MCF 10A (cell line): ENCODE results near the gene TSSC4. TPM values are rescaled to one million over a fixed set of nuclear protein-coding genes. Genes with fewer than 3 reads are reported as not detected.

Experiments
- BruUV-seq: library from RNA; stranded (reverse); fragments of 400-500 nt; replicated peaks from 2 replicates; lab custom pipeline; 2021; lab: Mats Ljungman, UMichigan
- CTCF ChIA-PET: fragments of 300-600 bp; sonication (Branson Sonifier 250); formaldehyde crosslinking; extraction: SDS; loops from one replicate; lab custom pipeline; 2021; ENCODE audit warnings: antibody characterized with exemption, inconsistent platforms; lab: Yijun Ruan, JAX
- POLR2A ChIA-PET: fragments of 300-600, 350-650 bp; sonication (Branson Sonifier 250); formaldehyde crosslinking; extraction: SDS; loops from one replicate; lab custom pipeline; 2020; ENCODE audit warnings: antibody characterized with exemption, inconsistent platforms; lab: Yijun Ruan, JAX
- DNase-seq: peaks from one replicate; pipeline ENCODE4 v3.0.0-alpha.2; 2018; ENCODE audit not compliant: unreplicated experiment
- H3K27ac Mint-ChIP-seq: one replicate; pipeline ENCODE4 v1.8.0; 2022; ENCODE audit warnings: mild to moderate bottlenecking, low read depth, mixed read lengths; ENCODE audit not compliant: unreplicated experiment
- H3K27me3 Mint-ChIP-seq: one replicate; pipeline ENCODE4 v1.8.0; 2022; ENCODE audit warnings: mixed read lengths; ENCODE audit not compliant: insufficient read depth, unreplicated experiment
- H3K36me3 Mint-ChIP-seq: one replicate; pipeline ENCODE4 v1.8.0; 2022; ENCODE audit warnings: mild to moderate bottlenecking, moderate library complexity, mixed read lengths; ENCODE audit not compliant: insufficient read depth, unreplicated experiment
- H3K4me1 Mint-ChIP-seq: one replicate; pipeline ENCODE4 v1.8.0; 2022; ENCODE audit warnings: mixed read lengths; ENCODE audit not compliant: insufficient read depth, unreplicated experiment
- H3K4me3 Mint-ChIP-seq: one replicate; pipeline ENCODE4 v1.8.0; 2022; ENCODE audit warnings: mild to moderate bottlenecking, moderate library complexity, mixed read lengths; ENCODE audit not compliant: unreplicated experiment
- H3K9me3 Mint-ChIP-seq: one replicate; pipeline ENCODE4 v1.8.0; 2022; ENCODE audit warnings: mixed read lengths; ENCODE audit not compliant: unreplicated experiment
- intact Hi-C: fragments of 100-400 bp; cut with micrococcal nuclease; formaldehyde crosslinking; loops from 2 replicates; pipeline ENCODE4 v1.14.1; 2022
- total RNA-seq: library from RNA; stranded (reverse); gene quantifications from 2 replicates; pipeline ENCODE4 v1.2.3, GENCODE V29; 2022
- TF ChIP-seq, protein P1 (sequence below): fragments of 200-600 bp; IDR thresholded peaks from one replicate; pipeline ENCODE4 v1.8.0; 2022; ENCODE audit warnings: antibody characterized with exemption, mild to moderate bottlenecking; ENCODE audit not compliant: unreplicated experiment

TSSC4 gene
- total RNA-seq, 1 experiment from 2014 or later = 70.3 TPM

DNA sequence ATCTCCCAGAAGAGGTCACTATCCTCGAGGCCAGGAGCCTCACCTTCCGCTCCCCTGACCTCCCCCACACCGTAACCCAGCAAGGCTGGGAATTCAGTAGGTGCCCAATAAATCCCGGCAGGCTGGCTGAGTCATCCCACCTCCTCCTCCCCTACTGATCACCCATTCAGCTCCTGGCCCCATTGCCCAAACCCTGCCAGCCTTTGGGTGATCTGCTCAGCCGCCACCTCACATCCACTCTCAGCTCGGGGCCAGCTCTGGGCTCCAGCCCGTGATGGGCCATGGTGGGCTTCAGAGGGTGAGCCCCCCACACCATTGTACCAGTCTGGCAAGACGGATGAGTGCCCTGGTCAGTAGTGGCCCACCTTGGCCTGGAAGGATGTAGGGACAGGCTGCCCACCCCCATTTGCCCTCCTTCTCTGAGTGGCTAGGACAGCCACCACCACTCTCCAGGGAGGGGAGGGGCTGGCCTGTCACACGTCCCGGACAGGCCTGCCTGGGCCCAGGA lies 35.5 kb downstream of the TSSC4 start:
- Mint-ChIP-seq H3K4me1 (no peaks in the 10 kb centered on the region), H3K4me3 (no peak overlapping the region), H3K36me3 (no peaks in the 10 kb centered on the region), H3K27me3 (no peaks in the 10 kb centered on the region), H3K9me3 (no peaks in the 10 kb centered on the region), H3K27ac (no peak overlapping the region)
- ChIA-PET POLR2A (no interaction called here), CTCF (interaction anchor here (1.5 kb wide), 1 partner anchor 15 kb away, joined by 5 read pairs; no protein-coding TSS in a partner anchor)
- BruUV-seq = no TSS peak
- TF ChIP-seq, protein P1, sequence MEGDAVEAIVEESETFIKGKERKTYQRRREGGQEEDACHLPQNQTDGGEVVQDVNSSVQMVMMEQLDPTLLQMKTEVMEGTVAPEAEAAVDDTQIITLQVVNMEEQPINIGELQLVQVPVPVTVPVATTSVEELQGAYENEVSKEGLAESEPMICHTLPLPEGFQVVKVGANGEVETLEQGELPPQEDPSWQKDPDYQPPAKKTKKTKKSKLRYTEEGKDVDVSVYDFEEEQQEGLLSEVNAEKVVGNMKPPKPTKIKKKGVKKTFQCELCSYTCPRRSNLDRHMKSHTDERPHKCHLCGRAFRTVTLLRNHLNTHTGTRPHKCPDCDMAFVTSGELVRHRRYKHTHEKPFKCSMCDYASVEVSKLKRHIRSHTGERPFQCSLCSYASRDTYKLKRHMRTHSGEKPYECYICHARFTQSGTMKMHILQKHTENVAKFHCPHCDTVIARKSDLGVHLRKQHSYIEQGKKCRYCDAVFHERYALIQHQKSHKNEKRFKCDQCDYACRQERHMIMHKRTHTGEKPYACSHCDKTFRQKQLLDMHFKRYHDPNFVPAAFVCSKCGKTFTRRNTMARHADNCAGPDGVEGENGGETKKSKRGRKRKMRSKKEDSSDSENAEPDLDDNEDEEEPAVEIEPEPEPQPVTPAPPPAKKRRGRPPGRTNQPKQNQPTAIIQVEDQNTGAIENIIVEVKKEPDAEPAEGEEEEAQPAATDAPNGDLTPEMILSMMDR = no peak
- intact Hi-C loops = no loop called here
- no peak for DNase-seq

DNA sequence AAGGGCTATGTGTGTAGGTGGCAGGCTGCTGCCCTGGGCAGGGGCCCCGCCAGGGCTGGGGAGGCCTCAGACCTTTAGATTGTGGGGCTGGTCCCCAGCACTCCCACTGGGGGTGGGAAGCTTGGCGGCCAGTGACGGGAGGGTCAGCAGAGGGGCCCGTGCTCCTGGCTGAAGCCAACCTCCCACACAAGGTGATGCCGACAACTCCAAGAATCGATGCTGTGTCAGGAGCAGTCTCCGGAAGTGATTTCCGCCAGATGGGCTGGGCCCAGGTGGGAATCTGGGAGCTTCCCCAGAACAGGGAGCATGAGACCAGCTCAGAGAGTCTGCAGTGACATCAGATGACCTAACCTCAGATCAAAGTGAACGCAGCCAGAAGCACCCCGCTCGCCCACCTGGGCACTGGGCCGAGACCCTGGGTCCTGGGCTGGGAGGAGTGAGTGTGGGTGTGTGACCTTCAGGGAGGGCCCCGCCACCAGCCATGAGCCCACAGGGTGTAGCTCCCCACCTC lies 36.0 kb downstream of the TSSC4 start:
- H3K27ac Mint-ChIP-seq = no peak overlapping the region
- peaks cover 3% of the 10 kb centered on the region for H3K27me3 Mint-ChIP-seq
- ChIA-PET CTCF (interaction anchor here (0.6 to 1.5 kb wide), 3 partner anchors 16 to 97 kb away, joined by 3 to 5 read pairs (median 3); no protein-coding TSS in a partner anchor), POLR2A (no interaction called here)
- no peaks in the 10 kb centered on the region for H3K9me3 Mint-ChIP-seq
- H3K4me1 Mint-ChIP-seq = no peaks in the 10 kb centered on the region
- DNase-seq = no peak
- intact Hi-C loops = no loop called here
- TF ChIP-seq, protein P1 = no peak
- no TSS peak for BruUV-seq
- H3K4me3 Mint-ChIP-seq = no peak overlapping the region
- no peaks in the 10 kb centered on the region for H3K36me3 Mint-ChIP-seq

DNA sequence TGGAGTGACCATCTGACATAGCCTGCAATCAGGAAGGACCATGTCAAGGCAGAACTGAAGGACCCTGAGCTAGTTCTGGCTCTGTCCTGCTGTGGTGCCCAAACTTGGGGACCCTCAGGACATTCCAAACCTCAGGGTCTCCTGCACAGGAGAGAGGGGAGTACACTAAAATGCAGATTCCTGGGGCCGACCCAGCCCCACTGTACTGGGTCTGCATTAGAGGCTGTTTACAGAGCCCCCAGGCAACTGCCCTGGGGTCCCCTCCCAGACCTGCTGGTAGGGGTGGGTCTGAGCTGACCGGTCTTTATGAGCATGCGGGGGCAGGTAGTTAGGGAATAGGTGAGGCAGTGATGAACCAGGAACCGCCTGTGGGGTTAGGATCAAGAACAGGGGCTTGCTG lies 37.0 kb downstream of the TSSC4 start:
- H3K27ac Mint-ChIP-seq = no peak overlapping the region
- ChIA-PET CTCF (interaction anchor here (0.5 kb wide), 1 partner anchor 1124 kb away, joined by 3 read pairs; no protein-coding TSS in a partner anchor), POLR2A (interaction anchor here (1.0 kb wide), 1 partner anchor 96 kb away, joined by 4 read pairs; no protein-coding TSS in a partner anchor)
- no peaks in the 10 kb centered on the region for H3K36me3 Mint-ChIP-seq
- no peaks in the 10 kb centered on the region for H3K9me3 Mint-ChIP-seq
- no peak overlapping the region for H3K4me3 Mint-ChIP-seq
- intact Hi-C loops = no loop called here
- peaks cover 12% of the 10 kb centered on the region for H3K27me3 Mint-ChIP-seq
- DNase-seq = no peak
- BruUV-seq = no TSS peak
- H3K4me1 Mint-ChIP-seq = no peaks in the 10 kb centered on the region
- TF ChIP-seq, protein P1 = no peak

DNA sequence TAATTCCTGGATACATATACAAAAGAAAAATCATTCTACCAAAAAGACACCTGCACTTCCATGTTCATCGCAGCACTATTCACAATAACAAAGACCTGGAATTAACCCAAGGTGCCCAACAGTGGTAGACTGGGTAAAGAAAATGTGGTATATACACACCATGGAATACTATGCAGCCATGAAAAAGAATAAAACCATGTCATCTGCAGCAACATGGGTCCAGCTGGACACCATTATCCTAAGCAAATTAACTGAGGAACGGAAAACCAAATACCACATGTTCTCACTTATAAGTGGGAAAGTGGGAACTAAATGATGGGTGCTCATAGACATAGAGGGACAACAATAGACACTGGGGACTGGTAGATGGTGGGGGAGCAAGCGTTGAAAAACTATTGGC lies 39.3 kb downstream of the TSSC4 start:
- Mint-ChIP-seq H3K4me3 (no peak overlapping the region), H3K36me3 (no peaks in the 10 kb centered on the region), H3K9me3 (no peaks in the 10 kb centered on the region), H3K4me1 (no peaks in the 10 kb centered on the region), H3K27me3 (peaks cover 26% of the 10 kb centered on the region), H3K27ac (no peak overlapping the region)
- intact Hi-C loops = no loop called here
- TF ChIP-seq, protein P1 = no peak
- POLR2A ChIA-PET = no interaction called here
- DNase-seq = no peak
- BruUV-seq = no TSS peak
- CTCF ChIA-PET = interaction anchor here (1.7 kb wide), 1 partner anchor 91 kb away, joined by 3 read pairs; no protein-coding TSS in a partner anchor
